HepG2 (cell line): ENCODE data around the gene ZNF620. TPM values are rescaled to one million over a fixed set of nuclear protein-coding genes. Genes with fewer than 3 reads are reported as not detected.
A peak's percentile ranks its signal among the peaks of the same experiment; 100 is the strongest.

ENCODE experiments used
- ATF3 ChIP-seq: sonication (generic); formaldehyde crosslinking; IDR thresholded peaks from 2 replicates; pipeline ENCODE4 v1.4.0; 2020; ENCODE audit warnings: missing genetic modification reagents
- DMAP1 ChIP-seq: IDR thresholded peaks from 2 replicates; pipeline ENCODE4 v1.6.1; 2016
- ELF1 ChIP-seq: sonication (generic); formaldehyde crosslinking; IDR thresholded peaks from 2 replicates; pipeline ENCODE4 v1.4.0; 2020; ENCODE audit warnings: missing genetic modification reagents
- GATAD2A ChIP-seq: IDR thresholded peaks from 2 replicates; pipeline ENCODE4 v1.6.1; 2016
- NCOA2 ChIP-seq: sonication (generic); formaldehyde crosslinking; IDR thresholded peaks from 2 replicates; pipeline ENCODE4 v1.8.0; 2022; ENCODE audit warnings: inconsistent platforms
- NFRKB ChIP-seq: fragments of 450-650 bp; IDR thresholded peaks from 2 replicates; pipeline ENCODE4 v1.6.1; 2017
- NR2C2 ChIP-seq: sonication (generic); formaldehyde crosslinking; IDR thresholded peaks from 2 replicates; pipeline ENCODE4 v1.4.0; 2020; ENCODE audit warnings: missing genetic modification reagents, mild to moderate bottlenecking, moderate library complexity, borderline replicate concordance
- REXO4 ChIP-seq: sonication (generic); formaldehyde crosslinking; IDR thresholded peaks from 2 replicates; pipeline ENCODE4 v1.8.0; 2022; ENCODE audit warnings: missing genetic modification reagents, mild to moderate bottlenecking, borderline replicate concordance
- SSRP1 ChIP-seq: IDR thresholded peaks from 2 replicates; pipeline ENCODE4 v1.6.1; 2016; ENCODE audit warnings: control low read depth
- STAG1 ChIP-seq: sonication (generic); formaldehyde crosslinking; IDR thresholded peaks from 2 replicates; pipeline ENCODE4 v1.4.0; 2020; ENCODE audit warnings: missing genetic modification reagents
- TARDBP ChIP-seq: sonication (generic); formaldehyde crosslinking; IDR thresholded peaks from 2 replicates; pipeline ENCODE4 v1.8.0; 2022; ENCODE audit warnings: mild to moderate bottlenecking, missing genetic modification reagents
- ZBTB49 ChIP-seq: sonication (generic); formaldehyde crosslinking; IDR thresholded peaks from 2 replicates; pipeline ENCODE4 v1.4.0; 2020; ENCODE audit warnings: missing genetic modification reagents, borderline replicate concordance
- ZC3H13 ChIP-seq: sonication (generic); formaldehyde crosslinking; IDR thresholded peaks from 2 replicates; pipeline ENCODE4 v1.8.1; 2023; ENCODE audit warnings: mild to moderate bottlenecking, missing genetic modification reagents, moderate library complexity
- ZNF3 ChIP-seq: IDR thresholded peaks from 2 replicates; pipeline ENCODE4 v1.7.0; 2017; ENCODE audit warnings: inconsistent platforms
- ZNF530 ChIP-seq: sonication (generic); formaldehyde crosslinking; IDR thresholded peaks from 2 replicates; pipeline ENCODE4 v1.5.0; 2020; ENCODE audit warnings: low read depth, mild to moderate bottlenecking, missing genetic modification reagents
- ZNF577 ChIP-seq: sonication (generic); formaldehyde crosslinking; IDR thresholded peaks from 2 replicates; pipeline ENCODE4 v1.4.0; 2020; ENCODE audit warnings: mild to moderate bottlenecking, low read depth, missing genetic modification reagents, borderline replicate concordance
- ZNF710 ChIP-seq: sonication (generic); formaldehyde crosslinking; IDR thresholded peaks from 2 replicates; pipeline ENCODE4 v1.5.0; 2020; ENCODE audit warnings: mild to moderate bottlenecking, missing genetic modification reagents, borderline replicate concordance
- ZSCAN22 ChIP-seq: sonication (generic); formaldehyde crosslinking; IDR thresholded peaks from 2 replicates; pipeline ENCODE4 v1.4.0; 2020; ENCODE audit warnings: mild to moderate bottlenecking, missing genetic modification reagents
- polyA plus RNA-seq, 8 experiments: library from polyadenylated mRNA; depleted of rRNA in 3 of 8; stranded (reverse) in 7 of 8; unstranded in 1 of 8; fragments of >200 nt; fragmentation: Illumina TruSeq in 4 of 8; extraction: Trizol in 4 of 8; gene quantifications; 2 replicates each; pipeline versions ENCODE4 v1.2.1 to v1.2.3, GENCODE V29; 2011 to 2016; ENCODE audit warnings: low read depth in 4 of 8, missing spikeins in 1 of 8, mixed read lengths in 1 of 8; ENCODE audit not compliant: insufficient read depth in 1 of 8
- total RNA-seq, 5 experiments: library from RNA; depleted of rRNA; stranded (reverse); fragments of >200 nt; fragmentation: Illumina TruSeq; extraction: Trizol; gene quantifications; 2 replicates each; pipeline ENCODE4 v1.2.3, GENCODE V29; 2016; ENCODE audit warnings: low read depth in 1 of 5
- TF ChIP-seq, protein P1 (sequence below): sonication (generic); formaldehyde crosslinking; IDR thresholded peaks from 2 replicates; pipeline ENCODE4 v1.5.0; 2020; ENCODE audit warnings: mild to moderate bottlenecking, missing genetic modification reagents
- TF ChIP-seq, protein P2 (sequence below): sonication (generic); formaldehyde crosslinking; IDR thresholded peaks from 2 replicates; pipeline ENCODE4 v1.4.0; 2020; ENCODE audit warnings: mild to moderate bottlenecking, missing genetic modification reagents
- TF ChIP-seq, protein P3 (sequence below): conservative IDR thresholded peaks from 2 replicates; pipeline ENCODE4 v1.6.1; 2018; ENCODE audit warnings: missing genetic modification reagents

ZNF620 gene
- total and polyA plus RNA-seq, 2 of the 13 experiments (the other 11 are each of a cell fraction or from before 2014, with no cell fraction given): 2.3 to 12.2 TPM

GRCh38 chr3:40524568-40525285 lies 18.9 kb downstream of the ZNF620 start, which contains the start of gene ZNF621 (continued):
- TF ChIP-seq ZNF530 (CRISPR knock-in tag) (no peak), ZSCAN22 (CRISPR knock-in tag) (no peak), NFRKB (no peak), ZNF710 (CRISPR knock-in tag) (peak; percentile 85), ZNF577 (CRISPR knock-in tag) (no peak), ATF3 (0 out of 2 replicates have a peak, but pooled peaks have one; percentile 6), NR2C2 (CRISPR knock-in tag) (no peak; the same call in none of the 2 replicates), NCOA2 (CRISPR knock-in tag) (peak; percentile 55; the same call in 1 of the 2 replicates), ZBTB49 (CRISPR knock-in tag) (no peak), REXO4 (CRISPR knock-in tag) (no peak), TARDBP (peak; percentile 93), SSRP1 (CRISPR knock-in tag) (no peak), ZNF3 (CRISPR knock-in tag) (no peak; the same call in 1 of the 2 replicates), ELF1 (CRISPR knock-in tag) (peak; percentile 91), DMAP1 (CRISPR knock-in tag) (peak; percentile 92), ZC3H13 (no peak; the same call in 1 of the 2 replicates), STAG1 (CRISPR knock-in tag) (peak; percentile 27), GATAD2A (CRISPR knock-in tag) (peak; percentile 64)
- TF ChIP-seq, protein P1, sequence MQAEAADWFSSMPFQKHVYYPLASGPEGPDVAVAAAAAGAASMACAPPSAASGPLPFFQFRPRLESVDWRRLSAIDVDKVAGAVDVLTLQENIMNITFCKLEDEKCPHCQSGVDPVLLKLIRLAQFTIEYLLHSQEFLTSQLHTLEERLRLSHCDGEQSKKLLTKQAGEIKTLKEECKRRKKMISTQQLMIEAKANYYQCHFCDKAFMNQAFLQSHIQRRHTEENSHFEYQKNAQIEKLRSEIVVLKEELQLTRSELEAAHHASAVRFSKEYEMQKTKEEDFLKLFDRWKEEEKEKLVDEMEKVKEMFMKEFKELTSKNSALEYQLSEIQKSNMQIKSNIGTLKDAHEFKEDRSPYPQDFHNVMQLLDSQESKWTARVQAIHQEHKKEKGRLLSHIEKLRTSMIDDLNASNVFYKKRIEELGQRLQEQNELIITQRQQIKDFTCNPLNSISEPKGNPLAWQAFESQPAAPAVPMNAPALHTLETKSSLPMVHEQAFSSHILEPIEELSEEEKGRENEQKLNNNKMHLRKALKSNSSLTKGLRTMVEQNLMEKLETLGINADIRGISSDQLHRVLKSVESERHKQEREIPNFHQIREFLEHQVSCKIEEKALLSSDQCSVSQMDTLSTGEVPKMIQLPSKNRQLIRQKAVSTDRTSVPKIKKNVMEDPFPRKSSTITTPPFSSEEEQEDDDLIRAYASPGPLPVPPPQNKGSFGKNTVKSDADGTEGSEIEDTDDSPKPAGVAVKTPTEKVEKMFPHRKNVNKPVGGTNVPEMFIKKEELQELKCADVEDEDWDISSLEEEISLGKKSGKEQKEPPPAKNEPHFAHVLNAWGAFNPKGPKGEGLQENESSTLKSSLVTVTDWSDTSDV (CRISPR knock-in tag): no peak
- TF ChIP-seq, protein P2, sequence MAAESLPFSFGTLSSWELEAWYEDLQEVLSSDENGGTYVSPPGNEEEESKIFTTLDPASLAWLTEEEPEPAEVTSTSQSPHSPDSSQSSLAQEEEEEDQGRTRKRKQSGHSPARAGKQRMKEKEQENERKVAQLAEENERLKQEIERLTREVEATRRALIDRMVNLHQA (CRISPR knock-in tag): no peak
- TF ChIP-seq, protein P3, sequence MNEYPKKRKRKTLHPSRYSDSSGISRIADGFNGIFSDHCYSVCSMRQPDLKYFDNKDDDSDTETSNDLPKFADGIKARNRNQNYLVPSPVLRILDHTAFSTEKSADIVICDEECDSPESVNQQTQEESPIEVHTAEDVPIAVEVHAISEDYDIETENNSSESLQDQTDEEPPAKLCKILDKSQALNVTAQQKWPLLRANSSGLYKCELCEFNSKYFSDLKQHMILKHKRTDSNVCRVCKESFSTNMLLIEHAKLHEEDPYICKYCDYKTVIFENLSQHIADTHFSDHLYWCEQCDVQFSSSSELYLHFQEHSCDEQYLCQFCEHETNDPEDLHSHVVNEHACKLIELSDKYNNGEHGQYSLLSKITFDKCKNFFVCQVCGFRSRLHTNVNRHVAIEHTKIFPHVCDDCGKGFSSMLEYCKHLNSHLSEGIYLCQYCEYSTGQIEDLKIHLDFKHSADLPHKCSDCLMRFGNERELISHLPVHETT: peak; percentile 77; the same call in 1 of the 2 replicates
